Ovary (tissue), 3 donors: ENCODE data around the gene GNB1L.

ENCODE experiments used
- POLR2A ChIP-seq: fragments of 450-650 bp; IDR thresholded peaks from one replicate; pipeline ENCODE4 v1.6.1; 2017; ENCODE audit warnings: antibody characterized with exemption, mild to moderate bottlenecking, moderate library complexity
- TF ChIP-seq, protein P1 (sequence below), 3 donors: fragments of 450-650 bp in 2 of 3; fragments of 200-600 bp in 1 of 3; IDR thresholded peaks; one replicate each; pipeline versions ENCODE4 v1.5.1 to v1.8.0; 2016 to 2022; ENCODE audit warnings: antibody characterized with exemption in 3 of 3, mild to moderate bottlenecking in 1 of 3
- donor health status: DM: no; HTN: no; CAD: no.

- TF ChIP-seq, protein P1, sequence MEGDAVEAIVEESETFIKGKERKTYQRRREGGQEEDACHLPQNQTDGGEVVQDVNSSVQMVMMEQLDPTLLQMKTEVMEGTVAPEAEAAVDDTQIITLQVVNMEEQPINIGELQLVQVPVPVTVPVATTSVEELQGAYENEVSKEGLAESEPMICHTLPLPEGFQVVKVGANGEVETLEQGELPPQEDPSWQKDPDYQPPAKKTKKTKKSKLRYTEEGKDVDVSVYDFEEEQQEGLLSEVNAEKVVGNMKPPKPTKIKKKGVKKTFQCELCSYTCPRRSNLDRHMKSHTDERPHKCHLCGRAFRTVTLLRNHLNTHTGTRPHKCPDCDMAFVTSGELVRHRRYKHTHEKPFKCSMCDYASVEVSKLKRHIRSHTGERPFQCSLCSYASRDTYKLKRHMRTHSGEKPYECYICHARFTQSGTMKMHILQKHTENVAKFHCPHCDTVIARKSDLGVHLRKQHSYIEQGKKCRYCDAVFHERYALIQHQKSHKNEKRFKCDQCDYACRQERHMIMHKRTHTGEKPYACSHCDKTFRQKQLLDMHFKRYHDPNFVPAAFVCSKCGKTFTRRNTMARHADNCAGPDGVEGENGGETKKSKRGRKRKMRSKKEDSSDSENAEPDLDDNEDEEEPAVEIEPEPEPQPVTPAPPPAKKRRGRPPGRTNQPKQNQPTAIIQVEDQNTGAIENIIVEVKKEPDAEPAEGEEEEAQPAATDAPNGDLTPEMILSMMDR (IDR thresholded peaks at IDR 0.05), result no peak
- TF ChIP-seq POLR2A, result no peak
These were observed 50.9 kb downstream of the GNB1L start for GRCh38 chr22:19803736-19804267.
